ENCODE measurements around the gene TSKU. TPM values are rescaled to one million over a fixed set of nuclear protein-coding genes. Genes with fewer than 3 reads are reported as not detected.
A peak's percentile ranks its signal among the peaks of the same experiment; 100 is the strongest.

TSKU gene
- total and polyA plus RNA-seq, 9 of the 15 experiments (the other 6 are each of a cell fraction or from before 2014, with no cell fraction given): 0.60 to 11.9 (median 8.4) TPM

DNA sequence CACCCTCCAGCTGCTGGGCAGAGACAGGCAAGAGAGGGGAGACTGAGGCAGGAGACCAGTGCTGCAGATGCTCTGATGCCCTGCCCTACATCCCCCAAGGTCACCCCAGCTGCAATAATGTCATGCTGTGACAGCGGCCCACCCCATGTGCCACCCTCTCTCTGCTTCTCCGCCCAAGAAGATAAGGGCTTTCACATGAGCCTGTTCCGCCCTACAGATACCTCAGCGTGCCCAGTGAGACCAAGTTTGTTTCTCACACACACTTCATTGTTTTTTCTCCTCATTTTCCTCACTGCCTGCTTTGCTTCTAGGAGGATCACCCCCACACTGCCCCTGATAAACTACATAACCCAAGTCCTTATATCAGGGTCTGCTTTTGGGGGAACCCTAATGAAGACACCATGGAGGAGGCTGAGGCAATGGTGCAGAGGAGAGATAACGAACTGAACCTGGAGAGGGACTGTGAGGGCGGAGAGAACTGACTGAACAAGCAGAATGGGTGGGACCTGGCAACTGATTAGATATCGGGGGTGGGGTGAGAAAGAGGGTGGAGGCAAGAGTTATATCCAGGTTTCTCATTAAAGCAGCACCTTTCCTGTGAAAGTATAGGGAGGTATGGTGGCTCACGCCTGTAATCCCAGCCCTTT, 37.5 kb upstream of the TSKU start (continued):
- TF ChIP-seq, protein P1, sequence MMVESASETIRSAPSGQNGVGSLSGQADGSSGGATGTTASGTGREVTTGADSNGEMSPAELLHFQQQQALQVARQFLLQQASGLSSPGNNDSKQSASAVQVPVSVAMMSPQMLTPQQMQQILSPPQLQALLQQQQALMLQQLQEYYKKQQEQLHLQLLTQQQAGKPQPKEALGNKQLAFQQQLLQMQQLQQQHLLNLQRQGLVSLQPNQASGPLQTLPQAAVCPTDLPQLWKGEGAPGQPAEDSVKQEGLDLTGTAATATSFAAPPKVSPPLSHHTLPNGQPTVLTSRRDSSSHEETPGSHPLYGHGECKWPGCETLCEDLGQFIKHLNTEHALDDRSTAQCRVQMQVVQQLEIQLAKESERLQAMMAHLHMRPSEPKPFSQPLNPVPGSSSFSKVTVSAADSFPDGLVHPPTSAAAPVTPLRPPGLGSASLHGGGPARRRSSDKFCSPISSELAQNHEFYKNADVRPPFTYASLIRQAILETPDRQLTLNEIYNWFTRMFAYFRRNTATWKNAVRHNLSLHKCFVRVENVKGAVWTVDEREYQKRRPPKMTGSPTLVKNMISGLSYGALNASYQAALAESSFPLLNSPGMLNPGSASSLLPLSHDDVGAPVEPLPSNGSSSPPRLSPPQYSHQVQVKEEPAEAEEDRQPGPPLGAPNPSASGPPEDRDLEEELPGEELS (CRISPR knock-in tag; IDR thresholded peaks at IDR 0.05; ENCODE audit: borderline replicate concordance): no peak
- TF ChIP-seq NR1H2 (CRISPR knock-in tag; IDR thresholded peaks at IDR 0.05): no peak
- TF ChIP-seq KDM4B (IDR thresholded peaks at IDR 0.05; ENCODE audit: borderline replicate concordance in 2 of 2, low read depth in 1 of 2): no peak
- peak; percentile 59; the same call in 1 of the 2 replicates for TF ChIP-seq LCOR (CRISPR knock-in tag; IDR thresholded peaks at IDR 0.05)
- no peak for TF ChIP-seq ZNF311 (CRISPR knock-in tag; IDR thresholded peaks at IDR 0.05)
- TF ChIP-seq DDX20 (tag; IDR thresholded peaks at IDR 0.05; ENCODE audit: low read depth): no peak
- no peak for TF ChIP-seq RBM15 (IDR thresholded peaks at IDR 0.05; ENCODE audit: insufficient read depth, low read length)
- TF ChIP-seq PHF8 (IDR thresholded peaks at IDR 0.05; ENCODE audit: borderline replicate concordance, low read length): peak; percentile 28; the same call in 1 of the 2 replicates
- TF ChIP-seq NFATC3 (IDR thresholded peaks at IDR 0.05): no peak
- no peak for TF ChIP-seq GABPB1 (CRISPR knock-in tag; IDR thresholded peaks at IDR 0.05)
- peak; percentile 79 for TF ChIP-seq EP400 (IDR thresholded peaks at IDR 0.05)
- TF ChIP-seq NFXL1 (CRISPR knock-in tag; IDR thresholded peaks at IDR 0.05): no peak
- TF ChIP-seq ZNF445 (CRISPR knock-in tag; IDR thresholded peaks at IDR 0.05; ENCODE audit: low read depth): no peak
- TF ChIP-seq NFYB (IDR thresholded peaks at IDR 0.05; ENCODE audit: extremely low read depth, insufficient read length): no peak
- TF ChIP-seq TGIF2 (CRISPR knock-in tag; IDR thresholded peaks at IDR 0.05): no peak
- no peak for TF ChIP-seq CBX8 (IDR thresholded peaks at IDR 0.05; ENCODE audit: borderline replicate concordance, extremely low read depth, low read depth, low read length, poor library complexity, severe bottlenecking)
- TF ChIP-seq CC2D1A (IDR thresholded peaks at IDR 0.05): 0 out of 2 replicates have a peak, but pooled peaks have one; percentile 49
- TF ChIP-seq CBFA2T3 (IDR thresholded peaks at IDR 0.05): peak; percentile 91
- TF ChIP-seq STAT5B (CRISPR knock-in tag; IDR thresholded peaks at IDR 0.05): no peak
- TF ChIP-seq KDM5B (IDR thresholded peaks at IDR 0.05; ENCODE audit: insufficient replicate concordance, low read depth, low read length): no peak
- no peak for TF ChIP-seq ZNF584 (CRISPR knock-in tag; IDR thresholded peaks at IDR 0.05; ENCODE audit: low read depth)
- peak; percentile 92 for TF ChIP-seq CTBP1 (IDR thresholded peaks at IDR 0.05; ENCODE audit: borderline replicate concordance)
- TF ChIP-seq ZNF436 (CRISPR knock-in tag; IDR thresholded peaks at IDR 0.05): no peak
- TF ChIP-seq ZC3H4 (CRISPR knock-in tag; IDR thresholded peaks at IDR 0.05; ENCODE audit: borderline replicate concordance): no peak
- TF ChIP-seq, protein P2, sequence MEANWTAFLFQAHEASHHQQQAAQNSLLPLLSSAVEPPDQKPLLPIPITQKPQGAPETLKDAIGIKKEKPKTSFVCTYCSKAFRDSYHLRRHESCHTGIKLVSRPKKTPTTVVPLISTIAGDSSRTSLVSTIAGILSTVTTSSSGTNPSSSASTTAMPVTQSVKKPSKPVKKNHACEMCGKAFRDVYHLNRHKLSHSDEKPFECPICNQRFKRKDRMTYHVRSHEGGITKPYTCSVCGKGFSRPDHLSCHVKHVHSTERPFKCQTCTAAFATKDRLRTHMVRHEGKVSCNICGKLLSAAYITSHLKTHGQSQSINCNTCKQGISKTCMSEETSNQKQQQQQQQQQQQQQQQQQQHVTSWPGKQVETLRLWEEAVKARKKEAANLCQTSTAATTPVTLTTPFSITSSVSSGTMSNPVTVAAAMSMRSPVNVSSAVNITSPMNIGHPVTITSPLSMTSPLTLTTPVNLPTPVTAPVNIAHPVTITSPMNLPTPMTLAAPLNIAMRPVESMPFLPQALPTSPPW (CRISPR knock-in tag; IDR thresholded peaks at IDR 0.05): peak; percentile 72
- peak; percentile 66 for TF ChIP-seq GATAD2B (IDR thresholded peaks at IDR 0.05; ENCODE audit: borderline replicate concordance)
- no peak for TF ChIP-seq ZBED1 (IDR thresholded peaks at IDR 0.05)
- TF ChIP-seq HMG20A (CRISPR knock-in tag; conservative IDR thresholded peaks at IDR 0.05): no peak

Measured in K562 (cell line).